ENCODE measurements around the gene TLCD1.
"Not testable (repeated sequence)": the region's sequence is repeated elsewhere in the genome, so short reads cannot be mapped to it uniquely, and the experiment has no call there.

- peak in 1 of 4 donors; percentile 45 for TF ChIP-seq POLR2A (IDR thresholded peaks at IDR 0.05)
- not testable (repeated sequence) for TF ChIP-seq CTCF (IDR thresholded peaks at IDR 0.05)
These were observed 2.1 kb downstream of the TLCD1 start for GRCh38 chr17:28723836-28724499.

Measured in upper lobe of left lung (tissue), 4 donors.